H1 (cell line): ENCODE measurements around the gene ARCN1. TPM values are rescaled to one million over a fixed set of nuclear protein-coding genes. Genes with fewer than 3 reads are reported as not detected.

ENCODE experiments used
- BCL11A ChIP-seq, 2 experiments: IDR thresholded peaks; one replicate each; pipeline ENCODE4 v1.6.1; 2011; ENCODE audit warnings: low read depth in 2 of 2, low read length in 2 of 2, mild to moderate bottlenecking in 2 of 2
- CEBPB ChIP-seq: IDR thresholded peaks from 2 replicates; pipeline ENCODE4 v1.6.1; 2012; ENCODE audit warnings: low read depth, low read length
- CREB1 ChIP-seq: IDR thresholded peaks from 2 replicates; pipeline ENCODE4 v1.6.1; 2012; ENCODE audit warnings: inconsistent platforms
- NANOG ChIP-seq: IDR thresholded peaks from 2 replicates; pipeline ENCODE4 v1.6.1; 2011; ENCODE audit warnings: low read length, low read depth, mild to moderate bottlenecking, inconsistent platforms; ENCODE audit not compliant: insufficient read depth, poor library complexity, severe bottlenecking
- POU5F1 ChIP-seq: IDR thresholded peaks from 2 replicates; pipeline ENCODE4 v1.6.1; 2011; ENCODE audit warnings: low read depth, mild to moderate bottlenecking, low read length, moderate library complexity
- SP4 ChIP-seq: IDR thresholded peaks from 2 replicates; pipeline ENCODE4 v1.6.1; 2012; ENCODE audit warnings: low read length, inconsistent platforms
- SUZ12 ChIP-seq: fragments of 200-600 bp; sonication (generic); IDR thresholded peaks from 2 replicates; pipeline ENCODE4 v1.6.1; 2012; ENCODE audit warnings: mild to moderate bottlenecking, inconsistent platforms, low read length, moderate library complexity, mixed read lengths
- polyA plus RNA-seq, 7 experiments: library from polyadenylated mRNA; depleted of rRNA in 3 of 7; stranded (reverse) in 5 of 7; unstranded in 2 of 7; fragments of >200 nt in 5 of 7; fragments of 200-250 nt in 2 of 7; gene quantifications; 1 replicate in 5 of 7; 2 replicates in 1 of 7; 4 replicates in 1 of 7; pipeline versions ENCODE4 v1.2.1 to v1.2.3, GENCODE V29; 2011 to 2013; ENCODE audit warnings: missing spikeins in 2 of 7, mixed read lengths in 2 of 7
- total RNA-seq: library from RNA; stranded (reverse); fragmentation: NEBNext Ultra II Directional; extraction: Animal tissue kit (Norgen Biotek cat#: 25700); gene quantifications from 2 replicates; pipeline ENCODE4 v1.2.1, GENCODE V29; 2021

Gene ARCN1
- total and polyA plus RNA-seq, 2 of the 8 experiments (the other 6 are each of a cell fraction or from before 2014, with no cell fraction given) = 132 to 146 TPM

GRCh38 chr11:118596224-118597146 lies 24.3 kb downstream of the ARCN1 start (continued):
- TF ChIP-seq CREB1 (no peak), CEBPB (no peak), BCL11A (IDR thresholded peaks at IDR 0.05; ENCODE audit: low read depth in 2 of 2, low read length in 2 of 2) (no peak), POU5F1 (no peak), NANOG (no peak), SP4 (no peak), SUZ12 (no peak)
